Kidney (tissue), 14 donors: ENCODE data around the gene PRR36. TPM values are rescaled to one million over a fixed set of nuclear protein-coding genes. Genes with fewer than 3 reads are reported as not detected.

ENCODE experiments used
- DNase-seq, 5 donors: peaks; one replicate each; pipeline ENCODE4 v3.0.0-alpha.2; 2013 to 2020
- FAIRE-seq: peaks from 2 replicates; lab custom pipeline; 2012; peaks lifted over from hg19 to GRCh38; lab: Jason Lieb, UNC
- H3K27ac ChIP-seq, 2 donors: one replicate each; pipeline ENCODE4 v1.7.0; 2013; ENCODE audit warnings: low read depth in 2 of 2, low read length in 2 of 2, inconsistent platforms in 1 of 2
- H3K27me3 ChIP-seq: one replicate; pipeline ENCODE4 v1.7.1; 2013; ENCODE audit warnings: low read length, inconsistent platforms; ENCODE audit not compliant: control insufficient read depth, insufficient read depth
- H3K36me3 ChIP-seq, 3 donors: one replicate each; pipeline versions ENCODE4 v1.7.0 to v1.7.1; 2013; ENCODE audit warnings: low read length in 3 of 3, control low read depth in 1 of 3, inconsistent platforms in 1 of 3; ENCODE audit not compliant: insufficient read depth in 3 of 3, control insufficient read depth in 2 of 3
- H3K4me1 ChIP-seq, 3 donors: one replicate each; pipeline versions ENCODE4 v1.7.0 to v1.7.1; 2013; ENCODE audit warnings: low read length in 3 of 3, inconsistent platforms in 1 of 3, low read depth in 1 of 3; ENCODE audit not compliant: control insufficient read depth in 2 of 3, insufficient read depth in 2 of 3
- H3K4me3 ChIP-seq, 3 donors: one replicate each; pipeline versions ENCODE4 v1.7.0 to v1.8.1; 2013; ENCODE audit warnings: low read length in 3 of 3, control low read depth in 1 of 3, inconsistent platforms in 1 of 3
- H3K9ac ChIP-seq, 3 donors: one replicate each; pipeline versions ENCODE4 v1.7.0 to v1.7.1; 2013; ENCODE audit warnings: low read length in 3 of 3, control low read depth in 1 of 3, inconsistent platforms in 1 of 3
- H3K9me3 ChIP-seq, 3 donors: one replicate each; pipeline versions ENCODE4 v1.7.0 to v1.7.1; 2013; ENCODE audit warnings: low read length in 3 of 3, control low read depth in 1 of 3, inconsistent platforms in 1 of 3; ENCODE audit not compliant: control insufficient read depth in 2 of 3, insufficient read depth in 1 of 3
- CTCF ChIP-seq: IDR thresholded peaks from 3 replicates; pipeline ENCODE4 v1.5.1; 2012; ENCODE audit warnings: mild to moderate bottlenecking, moderate library complexity, borderline replicate concordance; ENCODE audit not compliant: insufficient read depth; ENCODE audit errors: extremely low read depth
- intact Hi-C: fragments of 100-400 bp; cut with DNase I; formaldehyde crosslinking; loops from one replicate; pipeline ENCODE4 v1.11.1; 2022
- polyA plus RNA-seq: library from polyadenylated mRNA; stranded (reverse); fragments of 350-450 nt; fragmentation: Illumina TruSeq; extraction: RNeasy Lipid Tissue Mini Kit (QIAGEN cat#74804); gene quantifications from one replicate; pipeline ENCODE4 v1.2.3, GENCODE V29; 2014; ENCODE audit warnings: low read depth, low replicate concordance; ENCODE audit not compliant: insufficient read depth
- total RNA-seq: library from RNA; stranded (reverse); fragmentation: NEBNext Ultra II Directional; extraction: Animal tissue kit (Norgen Biotek cat#: 25700); gene quantifications from one replicate; pipeline ENCODE4 v1.2.1, GENCODE V29; 2021
- donor health status: control.
- donor health status: control.
- donor health status: control.
- donor health status: control.
- donor health status: control.
- donor health status: DM: yes; HTN: yes; CAD: no.
- donor health status: Normal renal cell carcinoma (clear cell type).

Gene PRR36
- total and polyA plus RNA-seq, 2 donors from 2014 or later = 1.1 to 4.2 TPM

GRCh38 chr19:7855426-7856108 lies 18.6 kb downstream of the PRR36 start:
- Histone ChIP-seq H3K4me1 (no peaks in the 10 kb centered on the region), H3K9ac (no peak overlapping the region), H3K9me3 (no peaks in the 10 kb centered on the region), H3K4me3 (no peak overlapping the region), H3K27me3 (no peaks in the 10 kb centered on the region), H3K36me3 (no peaks in the 10 kb centered on the region), H3K27ac (no peak overlapping the region)
- TF ChIP-seq CTCF = no peak
- intact Hi-C loops = no loop called here
- FAIRE-seq (no peak), DNase-seq (no peak)

DNA sequence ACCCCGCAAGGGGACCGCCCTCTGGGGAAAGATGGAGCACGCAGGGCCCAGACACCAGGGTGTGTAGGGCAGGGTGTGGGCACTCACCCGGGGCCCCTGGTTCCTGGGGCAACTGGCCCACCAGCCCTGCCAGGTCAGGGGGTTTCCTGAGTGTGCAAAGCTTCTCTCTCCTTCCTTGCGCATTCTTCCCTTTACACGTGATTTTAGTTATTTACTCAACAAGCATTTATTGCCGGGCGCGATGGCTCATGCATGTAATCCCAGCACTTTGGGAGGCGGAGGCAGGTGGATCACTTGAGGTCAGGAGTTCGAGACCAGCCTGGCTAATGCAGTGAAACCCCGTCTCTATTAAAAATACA lies 20.4 kb downstream of the PRR36 start:
- Histone ChIP-seq H3K4me1 (no peaks in the 10 kb centered on the region), H3K4me3 (no peak overlapping the region), H3K27ac (no peak overlapping the region), H3K9ac (peak overlapping the region in 1 of 3 donors; percentile 46), H3K27me3 (no peaks in the 10 kb centered on the region), H3K9me3 (no peaks in the 10 kb centered on the region), H3K36me3 (no peaks in the 10 kb centered on the region)
- no peak for FAIRE-seq
- intact Hi-C loops = no loop called here
- no peak for TF ChIP-seq CTCF
- no peak for DNase-seq

- H3K4me3 ChIP-seq = no peak overlapping the region
- H3K27ac ChIP-seq = no peak overlapping the region
- FAIRE-seq (no peak), DNase-seq (peak; percentile 94)
- no peaks in the 10 kb centered on the region for H3K9me3 ChIP-seq
- no peaks in the 10 kb centered on the region for H3K4me1 ChIP-seq
- H3K36me3 ChIP-seq = no peaks in the 10 kb centered on the region
- intact Hi-C loops = no loop called here
- peak; percentile 64 for TF ChIP-seq CTCF
- H3K27me3 ChIP-seq = no peaks in the 10 kb centered on the region
- peak overlapping the region in 1 of 3 donors; percentile 46 for H3K9ac ChIP-seq
Measured at GRCh38 chr19:7852851-7853769, 21.1 kb downstream of the PRR36 start.
